ENCODE results near the gene CCDC196.
A peak's percentile ranks its signal among the peaks of the same experiment; 100 is the strongest.

CCDC196 gene

DNA sequence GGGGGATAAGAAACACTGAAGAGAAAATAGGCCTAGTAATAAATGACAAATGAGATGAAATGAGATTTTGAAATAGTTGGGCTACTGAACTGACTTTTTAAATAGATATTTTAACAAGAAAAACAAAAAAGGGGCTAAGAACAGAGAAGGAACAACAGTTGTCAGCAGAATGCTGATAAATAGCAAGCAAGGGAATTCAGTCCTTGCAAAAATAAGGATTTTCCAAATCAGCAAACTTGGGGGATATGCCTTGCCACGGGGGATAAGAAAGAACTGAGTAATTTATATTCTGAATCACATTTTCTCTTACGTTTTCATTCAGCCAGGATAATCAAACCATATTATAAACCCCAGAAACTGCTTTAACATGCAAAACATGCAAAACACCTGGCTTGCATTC, 12.9 kb upstream of the CCDC196 start:
- FAIRE-seq (no peak), DNase-seq (ENCODE audit: insufficient read length) (no peak)
- TF ChIP-seq POLR2AphosphoS5 (IDR thresholded peaks at IDR 0.05; ENCODE audit: low read depth, low read length): no peak

DNA sequence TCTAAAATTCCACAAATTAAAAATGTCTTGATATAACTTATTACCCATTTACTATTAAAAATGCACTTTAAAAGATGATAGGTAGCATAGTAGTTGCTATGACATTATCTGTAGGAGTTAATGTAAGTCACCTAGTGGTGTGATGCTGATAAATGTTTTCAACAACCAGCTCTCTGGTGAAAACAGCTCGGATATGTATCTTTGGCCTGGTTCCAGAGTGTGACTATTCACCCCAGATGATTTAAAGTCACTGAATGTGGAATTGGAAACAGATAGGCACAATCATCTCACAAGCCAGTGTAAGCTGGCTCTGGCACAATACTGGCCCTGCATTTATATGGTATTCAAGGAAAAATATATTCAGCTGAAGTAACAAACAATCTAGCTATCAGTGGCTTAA, 9.2 kb upstream of the CCDC196 start:
- TF ChIP-seq POLR2AphosphoS5 (IDR thresholded peaks at IDR 0.05; ENCODE audit: low read depth, low read length) (no peak), POLR2A (IDR thresholded peaks at IDR 0.05; ENCODE audit: low read depth, low read length) (no peak), TAF1 (IDR thresholded peaks at IDR 0.05; ENCODE audit: borderline replicate concordance, low read depth, low read length) (no peak)

DNA sequence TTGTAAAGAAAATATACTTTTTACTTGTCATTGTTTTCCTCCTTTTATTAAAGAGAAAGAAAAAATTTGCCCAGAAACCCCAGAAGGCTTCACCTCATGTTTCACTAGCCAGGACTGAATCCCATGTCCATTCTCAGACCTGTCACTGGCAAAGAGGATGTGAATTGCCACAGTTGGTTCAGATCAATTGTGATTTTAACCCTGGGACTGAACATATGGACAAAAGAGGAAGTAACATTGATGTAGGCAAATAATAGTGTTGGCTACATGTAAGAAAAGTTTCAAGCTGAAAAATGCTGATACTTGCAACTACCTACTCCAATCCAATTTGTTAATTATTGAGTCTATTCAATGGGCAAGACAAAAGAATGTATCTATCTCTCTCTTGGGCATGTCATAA, 8.6 kb upstream of the CCDC196 start:
- peak; percentile 56 for FAIRE-seq
- TF ChIP-seq TAF1 (IDR thresholded peaks at IDR 0.05; ENCODE audit: borderline replicate concordance, low read depth, low read length): no peak
- no peak for TF ChIP-seq POLR2AphosphoS5 (IDR thresholded peaks at IDR 0.05; ENCODE audit: low read depth, low read length)
- no peak for TF ChIP-seq POLR2A (IDR thresholded peaks at IDR 0.05; ENCODE audit: low read depth, low read length)

More for the DNA sequence above, 9.2 kb upstream of the CCDC196 start:
- DNase-seq (ENCODE audit: insufficient read length): no peak
- FAIRE-seq: no peak

DNA sequence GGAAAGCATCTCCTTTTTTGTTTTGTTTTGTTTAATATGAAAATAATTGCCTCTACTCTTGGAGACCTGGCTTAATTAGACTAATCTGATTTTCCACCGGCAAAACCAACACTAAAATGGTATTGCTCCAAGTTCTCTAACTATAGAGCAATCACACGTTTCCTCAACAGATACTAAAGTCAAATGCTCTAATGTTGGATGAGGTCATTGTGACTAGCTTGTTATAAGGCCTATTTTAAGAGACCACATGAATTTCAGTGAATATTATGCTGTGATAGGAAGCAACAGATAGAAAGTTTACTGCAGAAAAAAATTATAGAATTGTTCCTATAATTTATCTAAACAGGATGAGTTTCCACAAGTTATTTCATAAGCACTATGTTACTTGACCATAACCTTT, 3.3 kb upstream of the CCDC196 start:
- no peak for FAIRE-seq
- TF ChIP-seq POLR2A (IDR thresholded peaks at IDR 0.05; ENCODE audit: low read depth, low read length): no peak
- TF ChIP-seq POLR2AphosphoS5 (IDR thresholded peaks at IDR 0.05; ENCODE audit: low read depth, low read length): no peak
- no peak for TF ChIP-seq TAF1 (IDR thresholded peaks at IDR 0.05; ENCODE audit: borderline replicate concordance, low read depth, low read length)
- DNase-seq (ENCODE audit: insufficient read length): no peak

More for the DNA sequence above, 8.6 kb upstream of the CCDC196 start:
- DNase-seq (ENCODE audit: insufficient read length): no peak

DNA sequence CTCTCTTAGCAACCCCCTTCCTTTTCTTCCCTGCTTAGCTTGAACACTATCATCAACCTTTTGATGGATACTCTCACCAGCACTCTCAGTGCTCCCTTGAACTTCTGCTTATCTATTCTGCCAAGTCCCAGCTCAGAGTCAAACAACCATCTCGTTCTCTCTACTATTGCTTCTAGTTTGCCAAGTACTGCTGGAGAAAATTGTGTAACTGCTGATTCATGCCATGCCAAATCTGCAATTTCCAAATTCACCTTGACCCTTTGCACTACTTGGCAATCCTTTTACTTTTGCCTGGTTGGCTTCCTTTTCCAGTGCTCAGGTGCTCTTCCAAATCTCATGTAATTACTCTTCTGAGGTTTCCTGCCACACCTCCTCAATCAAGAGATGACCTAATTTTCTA, 2.8 kb upstream of the CCDC196 start:
- TF ChIP-seq POLR2A (IDR thresholded peaks at IDR 0.05; ENCODE audit: low read depth, low read length) (no peak), POLR2AphosphoS5 (IDR thresholded peaks at IDR 0.05; ENCODE audit: low read depth, low read length) (no peak), TAF1 (IDR thresholded peaks at IDR 0.05; ENCODE audit: borderline replicate concordance, low read depth, low read length) (no peak)
- no peak for DNase-seq (ENCODE audit: insufficient read length)
- FAIRE-seq: no peak

DNA sequence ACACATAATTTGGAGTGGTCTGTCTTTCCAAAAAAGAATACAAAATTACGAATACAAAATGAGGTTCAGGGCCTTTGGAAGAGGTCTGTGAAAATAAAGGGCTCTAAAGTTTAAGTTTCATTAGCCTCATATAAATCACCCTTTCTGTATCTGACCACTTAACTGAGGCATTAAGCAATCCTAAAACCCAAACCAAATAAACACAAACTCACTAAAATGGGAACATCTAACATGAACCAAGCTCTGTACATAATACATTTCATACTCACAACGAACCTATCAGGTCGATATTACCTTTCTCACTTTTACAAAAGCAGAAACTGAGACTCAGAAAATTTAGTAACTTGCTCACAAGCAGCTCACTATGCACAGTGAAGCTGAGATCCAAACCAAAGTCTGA, 1.1 kb upstream of the CCDC196 start:
- TF ChIP-seq POLR2AphosphoS5 (IDR thresholded peaks at IDR 0.05; ENCODE audit: low read depth, low read length) (no peak), POLR2A (IDR thresholded peaks at IDR 0.05; ENCODE audit: low read depth, low read length) (no peak), TAF1 (IDR thresholded peaks at IDR 0.05; ENCODE audit: borderline replicate concordance, low read depth, low read length) (no peak)
- FAIRE-seq: no peak
- DNase-seq (ENCODE audit: insufficient read length): no peak

DNA sequence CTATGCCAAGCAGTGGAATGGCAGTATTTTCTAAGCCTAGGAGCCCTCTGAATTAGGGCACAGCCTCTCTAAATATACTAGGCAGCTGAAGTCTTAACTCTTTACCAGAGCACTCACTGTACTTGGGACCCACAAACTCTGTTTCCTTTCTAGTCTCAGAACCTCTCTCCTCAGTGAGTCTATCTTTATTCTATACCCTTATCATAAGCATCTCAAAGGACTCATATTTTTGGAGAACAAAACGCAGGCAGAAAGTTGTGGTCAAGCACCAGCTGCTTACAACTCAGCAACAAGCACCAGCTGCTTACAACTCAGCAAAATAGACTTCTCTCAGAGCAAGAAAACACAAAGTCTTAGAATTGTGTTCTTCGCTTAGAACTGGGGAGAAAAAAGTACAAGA, 993 bp downstream of the CCDC196 start:
- TF ChIP-seq TAF1 (IDR thresholded peaks at IDR 0.05; ENCODE audit: borderline replicate concordance, low read depth, low read length) (no peak), POLR2AphosphoS5 (IDR thresholded peaks at IDR 0.05; ENCODE audit: low read depth, low read length) (no peak)
- FAIRE-seq (no peak), DNase-seq (ENCODE audit: insufficient read length) (no peak)

DNA sequence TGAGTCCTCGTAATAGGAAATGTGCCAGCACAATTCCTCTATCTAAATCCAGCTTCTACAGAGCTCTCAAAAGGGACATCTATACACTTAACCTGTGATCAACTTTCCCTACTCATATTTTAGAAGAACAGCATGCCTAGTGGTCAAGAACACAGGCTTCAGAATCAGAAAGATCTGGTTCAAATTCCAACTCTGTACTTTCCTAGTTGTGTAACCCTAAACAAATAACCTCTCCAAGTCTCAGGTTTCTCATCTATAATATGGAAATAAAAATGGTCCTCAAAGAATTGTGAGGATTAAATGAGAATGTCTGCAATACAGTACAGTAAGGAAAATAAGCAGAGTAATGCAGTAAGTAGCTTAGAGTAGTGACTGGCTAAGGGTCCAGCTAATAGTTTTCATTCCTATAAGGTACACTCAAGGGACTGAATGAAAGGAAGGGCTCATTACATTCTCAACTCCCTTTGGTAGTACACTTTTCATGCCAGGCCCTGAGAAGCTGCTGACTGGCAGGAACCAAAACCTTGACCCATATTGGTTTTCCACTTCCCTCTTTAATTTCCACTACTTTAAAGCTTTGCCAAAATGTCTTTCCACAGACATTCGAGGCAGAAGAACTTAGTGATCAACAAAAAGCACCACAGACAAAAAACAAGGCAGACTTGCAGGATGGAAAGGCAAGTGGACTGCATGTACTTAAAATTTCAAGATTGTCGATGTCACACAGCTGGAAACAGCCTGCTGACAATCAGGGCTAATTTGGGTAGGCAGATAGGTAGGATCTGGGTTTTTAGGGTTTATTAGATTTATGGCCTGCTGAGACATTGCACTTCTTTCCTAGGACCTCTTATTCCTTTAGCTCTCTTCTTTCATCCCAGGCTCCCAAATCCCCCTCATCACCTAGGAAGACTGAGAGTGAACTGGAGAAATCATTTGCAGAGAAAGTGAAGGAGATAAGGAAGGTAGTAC, 4.3 kb downstream of the CCDC196 start:
- no peak for DNase-seq (ENCODE audit: insufficient read length)
- FAIRE-seq: no peak
- TF ChIP-seq TAF1 (IDR thresholded peaks at IDR 0.05; ENCODE audit: borderline replicate concordance, low read depth, low read length) (no peak), POLR2A (IDR thresholded peaks at IDR 0.05; ENCODE audit: low read depth, low read length) (no peak), POLR2AphosphoS5 (IDR thresholded peaks at IDR 0.05; ENCODE audit: low read depth, low read length) (no peak)

DNA sequence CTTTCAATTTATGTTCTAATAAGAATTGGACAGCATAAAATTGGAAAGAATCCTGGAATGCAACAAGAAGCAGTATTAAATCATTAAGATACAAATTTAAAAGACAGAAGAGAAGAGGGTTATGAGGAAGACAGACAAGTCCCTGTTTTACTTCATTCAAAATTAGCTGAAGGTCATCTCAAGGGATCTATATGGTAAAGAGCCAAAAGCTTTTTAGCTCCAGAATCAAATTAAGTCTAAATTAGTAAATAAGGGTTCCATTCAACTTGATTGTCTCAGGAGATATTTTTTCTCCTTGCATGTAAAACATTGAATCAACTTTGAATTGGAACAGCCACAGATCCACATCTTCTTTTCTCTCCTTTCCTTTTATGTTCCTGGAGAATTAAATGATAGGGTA, 7.6 kb downstream of the CCDC196 start:
- FAIRE-seq (no peak), DNase-seq (ENCODE audit: insufficient read length) (no peak)
- TF ChIP-seq POLR2AphosphoS5 (IDR thresholded peaks at IDR 0.05; ENCODE audit: low read depth, low read length) (no peak), POLR2A (IDR thresholded peaks at IDR 0.05; ENCODE audit: low read depth, low read length) (no peak), TAF1 (IDR thresholded peaks at IDR 0.05; ENCODE audit: borderline replicate concordance, low read depth, low read length) (no peak)

DNA sequence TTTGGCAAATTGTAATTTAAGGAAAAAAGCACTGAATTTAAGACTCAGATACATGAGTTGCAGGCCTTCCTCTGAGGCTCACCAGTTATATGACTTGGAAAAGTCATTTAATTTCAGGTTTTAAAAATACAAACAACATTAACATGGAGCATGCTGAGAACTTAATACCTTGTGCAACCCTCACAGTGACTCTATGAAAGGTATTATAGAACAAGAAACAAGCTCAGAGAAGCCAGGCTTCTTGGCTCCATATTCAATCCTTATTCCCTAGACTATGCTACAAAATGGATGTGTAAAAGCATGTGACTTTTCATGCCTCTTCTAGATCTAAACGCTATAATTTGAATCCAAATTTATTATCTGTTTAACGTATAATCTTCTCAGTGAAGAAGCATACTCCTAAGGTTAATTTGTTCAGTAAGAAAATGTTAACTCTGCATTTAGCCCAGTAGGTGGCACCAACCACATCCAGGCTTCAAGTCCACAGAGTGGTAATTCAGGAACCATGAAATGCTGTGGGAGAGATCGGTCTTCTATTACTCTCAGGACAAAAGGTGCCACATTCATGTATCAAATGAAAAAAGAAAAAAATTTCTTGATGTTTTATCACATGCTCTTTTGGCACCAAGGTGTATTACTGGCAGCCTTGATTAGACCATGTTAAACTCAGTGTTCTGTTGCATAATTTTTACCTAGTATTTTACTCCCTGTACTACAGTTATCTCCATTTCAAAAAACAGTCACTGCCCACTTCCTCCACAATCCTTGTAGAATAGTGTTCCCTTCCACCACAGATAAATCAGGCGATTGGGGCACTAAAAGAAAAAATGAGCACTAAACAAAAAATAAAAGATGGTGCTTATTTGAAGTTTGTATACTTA, 9.3 kb downstream of the CCDC196 start:
- TF ChIP-seq POLR2A (IDR thresholded peaks at IDR 0.05; ENCODE audit: low read depth, low read length) (no peak), TAF1 (IDR thresholded peaks at IDR 0.05; ENCODE audit: borderline replicate concordance, low read depth, low read length) (no peak), POLR2AphosphoS5 (IDR thresholded peaks at IDR 0.05; ENCODE audit: low read depth, low read length) (no peak)
- FAIRE-seq (peak; percentile 93), DNase-seq (ENCODE audit: insufficient read length) (no peak)

DNA sequence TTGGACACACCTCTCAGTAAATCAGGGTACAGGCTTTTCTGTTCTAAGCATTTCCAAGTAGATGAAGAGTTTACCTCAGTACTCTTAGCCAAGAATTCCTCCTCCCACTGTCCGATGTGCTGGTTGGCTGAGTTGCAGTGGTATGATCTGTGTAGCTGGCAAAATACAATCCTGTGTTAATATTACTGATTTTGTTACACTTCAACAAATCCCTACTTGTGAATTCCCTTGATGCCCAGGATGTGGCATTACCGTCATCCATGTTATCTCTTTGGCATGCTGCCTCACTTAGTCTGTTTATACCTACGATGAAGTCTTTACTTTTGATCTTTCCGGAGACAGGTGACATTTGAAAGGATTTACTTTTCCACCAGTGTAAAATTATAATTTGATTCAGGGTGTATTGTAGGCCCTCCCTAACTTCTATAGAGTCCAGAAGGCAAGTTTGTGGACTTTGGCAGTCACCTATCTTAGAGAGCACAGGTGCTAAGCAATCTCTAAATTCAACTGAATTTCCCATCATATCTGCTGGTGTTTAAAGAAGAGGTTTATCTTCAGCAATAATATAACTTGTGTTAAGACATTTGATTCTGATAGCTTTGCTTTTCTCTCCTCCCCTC, 10.1 kb downstream of the CCDC196 start:
- DNase-seq (ENCODE audit: insufficient read length) (no peak), FAIRE-seq (peak; percentile 73)
- TF ChIP-seq TAF1 (IDR thresholded peaks at IDR 0.05; ENCODE audit: borderline replicate concordance, low read depth, low read length): no peak
- TF ChIP-seq POLR2A (IDR thresholded peaks at IDR 0.05; ENCODE audit: low read depth, low read length): no peak
- TF ChIP-seq POLR2AphosphoS5 (IDR thresholded peaks at IDR 0.05; ENCODE audit: low read depth, low read length): no peak

Data from GM12892 (cell line).